PC-3 (cell line): Measurements from ENCODE around the gene NPAS2. TPM values are rescaled to one million over a fixed set of nuclear protein-coding genes. Genes with fewer than 3 reads are reported as not detected.

Experiments used
- ATAC-seq: fragments of 200-7000 bp; cut with Tn5 transposase; 2 replicates; pipeline ENCODE4 v1.9.1; 2020; ENCODE audit warnings: mild to moderate bottlenecking, moderate library complexity
- BruUV-seq: library from RNA; stranded (reverse); fragments of 400-500 nt; replicated peaks from 2 replicates; lab custom pipeline; 2021; lab: Mats Ljungman, UMichigan
- CTCF ChIA-PET: fragments of 300-600 bp; sonication (Branson Sonifier 250); formaldehyde crosslinking; loops from one replicate; lab custom pipeline; 2022; ENCODE audit warnings: antibody characterized with exemption; lab: Charles Lee
- POLR2A ChIA-PET: fragments of 300-600 bp; sonication (Branson Sonifier 250); formaldehyde crosslinking; loops from one replicate; lab custom pipeline; 2022; ENCODE audit warnings: antibody characterized with exemption; ENCODE audit not compliant: unreplicated experiment; lab: Charles Lee
- DNase-seq: peaks from one replicate; pipeline ENCODE4 v3.0.0-alpha.2; 2015
- H2AFZ ChIP-seq: fragments of 300-600 bp; sonication (generic); 2 replicates; pipeline ENCODE4 v1.6.0; 2016; ENCODE audit warnings: antibody characterized with exemption, low read length
- H3F3A ChIP-seq: fragments of 300-600 bp; sonication (generic); one replicate; pipeline ENCODE4 v1.6.0; 2017; ENCODE audit warnings: antibody characterized with exemption, low read length, control low read depth, mild to moderate bottlenecking; ENCODE audit not compliant: unreplicated experiment
- H3K27ac ChIP-seq: fragments of 300-600 bp; sonication (generic); 2 replicates; pipeline ENCODE4 v1.5.1; 2016; ENCODE audit warnings: mild to moderate bottlenecking, low read length
- H3K27me3 ChIP-seq: fragments of 300-600 bp; sonication (generic); 2 replicates; pipeline ENCODE4 v1.6.1; 2016; ENCODE audit warnings: low read length, mixed read lengths
- H3K36me3 ChIP-seq: fragments of 300-600 bp; sonication (generic); 2 replicates; pipeline ENCODE4 v1.6.1; 2016; ENCODE audit warnings: low read depth, mixed run types, low read length, mixed read lengths
- H3K4me1 ChIP-seq: fragments of 300-600 bp; sonication (generic); 2 replicates; pipeline ENCODE4 v1.5.1; 2016; ENCODE audit warnings: low read length; ENCODE audit not compliant: insufficient read depth
- H3K4me2 ChIP-seq: fragments of 300-600 bp; sonication (generic); 2 replicates; pipeline ENCODE4 v1.6.0; 2016; ENCODE audit warnings: low read length
- H3K4me3 ChIP-seq: fragments of 300-600 bp; sonication (generic); 2 replicates; pipeline ENCODE4 v1.5.1; 2016; ENCODE audit warnings: mild to moderate bottlenecking, low read length, mixed read lengths
- H3K79me2 ChIP-seq: fragments of 300-600 bp; sonication (generic); 2 replicates; pipeline ENCODE4 v1.6.1; 2017; ENCODE audit warnings: low read length, mixed read lengths
- H3K9ac ChIP-seq: fragments of 300-600 bp; sonication (generic); 2 replicates; pipeline ENCODE4 v1.6.0; 2016; ENCODE audit warnings: mild to moderate bottlenecking, low read length
- H3K9me2 ChIP-seq: fragments of 300-600 bp; sonication (generic); replicated peaks from 2 replicates; pipeline ENCODE4 v1.6.1; 2016; ENCODE audit warnings: mixed run types, low read length, mixed read lengths
- H3K9me3 ChIP-seq: fragments of 300-600 bp; sonication (generic); 2 replicates; pipeline ENCODE4 v1.6.1; 2016; ENCODE audit warnings: low read length, mixed read lengths
- H4K20me1 ChIP-seq: fragments of 300-600 bp; sonication (generic); 2 replicates; pipeline ENCODE4 v1.6.1; 2016; ENCODE audit warnings: low read length, mixed read lengths
- EZH2 ChIP-seq: fragments of 300-600 bp; sonication (generic); IDR thresholded peaks from one replicate; pipeline ENCODE4 v1.6.1; 2017; ENCODE audit warnings: antibody characterized with exemption, mild to moderate bottlenecking, low read length; ENCODE audit not compliant: unreplicated experiment
- EZH2phosphoT487 ChIP-seq: fragments of 300-600 bp; sonication (generic); IDR thresholded peaks from 2 replicates; pipeline ENCODE4 v1.6.1; 2018; ENCODE audit warnings: mild to moderate bottlenecking, antibody characterized with exemption, low read length, borderline replicate concordance
- intact Hi-C: fragments of 100-400 bp; cut with micrococcal nuclease; formaldehyde crosslinking; loops from 2 replicates; pipeline ENCODE4 v1.9.0; 2023
- total RNA-seq: library from RNA; depleted of rRNA; stranded (reverse); fragments of >200 nt; gene quantifications from 2 replicates; pipeline ENCODE4 v1.2.3, GENCODE V29; 2014
- TF ChIP-seq, protein P1 (sequence below): fragments of 300-600 bp; sonication (generic); conservative IDR thresholded peaks from 2 replicates; pipeline ENCODE4 v1.5.1; 2017; ENCODE audit warnings: antibody characterized with exemption, low read depth, mild to moderate bottlenecking, low read length

The NPAS2 gene
- total RNA-seq, 1 experiment from 2014 or later, result 55.4 TPM

DNA sequence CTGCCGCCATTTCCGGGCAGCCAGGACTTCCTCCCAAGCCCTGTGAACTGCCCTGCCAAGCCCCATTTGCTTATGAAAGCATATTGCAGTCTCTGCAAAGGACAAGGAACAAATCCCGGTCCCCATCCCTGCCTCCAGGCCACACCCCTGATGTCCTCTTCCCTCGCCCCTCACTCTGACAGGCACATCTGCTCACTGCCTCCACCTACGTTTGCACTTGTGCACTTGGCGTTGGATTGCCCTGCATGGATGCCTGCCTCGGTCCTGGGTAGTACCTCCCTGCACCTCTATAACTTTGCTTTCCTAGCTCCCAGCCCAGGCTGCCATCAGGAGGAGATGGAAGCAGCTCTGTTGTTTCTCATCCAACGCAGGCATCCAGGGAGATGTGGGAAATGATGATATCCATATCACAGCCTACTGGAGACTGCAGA lies 162.5 kb downstream of the NPAS2 start:
- CTCF ChIA-PET, result no interaction called here
- peaks cover 32% of the 10 kb centered on the region for H3K36me3 ChIP-seq
- no peak overlapping the region for H3K4me3 ChIP-seq
- H3K9me2 ChIP-seq, result no peaks in the 10 kb centered on the region
- no peak overlapping the region for H3K27ac ChIP-seq
- H3K4me2 ChIP-seq, result no peak overlapping the region
- DNase-seq, result no peak
- H3K79me2 ChIP-seq, result no peaks in the 10 kb centered on the region
- H3F3A ChIP-seq, result no peaks in the 10 kb centered on the region
- intact Hi-C loops, result no loop called here
- H2AFZ ChIP-seq, result no peak overlapping the region
- H4K20me1 ChIP-seq, result peaks cover 8% of the 10 kb centered on the region; the same call in 1 of the 2 replicates
- H3K9ac ChIP-seq, result no peak overlapping the region
- no peaks in the 10 kb centered on the region for H3K9me3 ChIP-seq
- H3K27me3 ChIP-seq, result no peaks in the 10 kb centered on the region
- ATAC-seq, result no peak
- BruUV-seq, result no TSS peak
- peaks cover 5% of the 10 kb centered on the region; the same call in 1 of the 2 replicates for H3K4me1 ChIP-seq
- POLR2A ChIA-PET, result no interaction called here
- TF ChIP-seq EZH2phosphoT487, result no peak
- no peak for TF ChIP-seq EZH2
- TF ChIP-seq, protein P1, sequence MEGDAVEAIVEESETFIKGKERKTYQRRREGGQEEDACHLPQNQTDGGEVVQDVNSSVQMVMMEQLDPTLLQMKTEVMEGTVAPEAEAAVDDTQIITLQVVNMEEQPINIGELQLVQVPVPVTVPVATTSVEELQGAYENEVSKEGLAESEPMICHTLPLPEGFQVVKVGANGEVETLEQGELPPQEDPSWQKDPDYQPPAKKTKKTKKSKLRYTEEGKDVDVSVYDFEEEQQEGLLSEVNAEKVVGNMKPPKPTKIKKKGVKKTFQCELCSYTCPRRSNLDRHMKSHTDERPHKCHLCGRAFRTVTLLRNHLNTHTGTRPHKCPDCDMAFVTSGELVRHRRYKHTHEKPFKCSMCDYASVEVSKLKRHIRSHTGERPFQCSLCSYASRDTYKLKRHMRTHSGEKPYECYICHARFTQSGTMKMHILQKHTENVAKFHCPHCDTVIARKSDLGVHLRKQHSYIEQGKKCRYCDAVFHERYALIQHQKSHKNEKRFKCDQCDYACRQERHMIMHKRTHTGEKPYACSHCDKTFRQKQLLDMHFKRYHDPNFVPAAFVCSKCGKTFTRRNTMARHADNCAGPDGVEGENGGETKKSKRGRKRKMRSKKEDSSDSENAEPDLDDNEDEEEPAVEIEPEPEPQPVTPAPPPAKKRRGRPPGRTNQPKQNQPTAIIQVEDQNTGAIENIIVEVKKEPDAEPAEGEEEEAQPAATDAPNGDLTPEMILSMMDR, result no peak

DNA sequence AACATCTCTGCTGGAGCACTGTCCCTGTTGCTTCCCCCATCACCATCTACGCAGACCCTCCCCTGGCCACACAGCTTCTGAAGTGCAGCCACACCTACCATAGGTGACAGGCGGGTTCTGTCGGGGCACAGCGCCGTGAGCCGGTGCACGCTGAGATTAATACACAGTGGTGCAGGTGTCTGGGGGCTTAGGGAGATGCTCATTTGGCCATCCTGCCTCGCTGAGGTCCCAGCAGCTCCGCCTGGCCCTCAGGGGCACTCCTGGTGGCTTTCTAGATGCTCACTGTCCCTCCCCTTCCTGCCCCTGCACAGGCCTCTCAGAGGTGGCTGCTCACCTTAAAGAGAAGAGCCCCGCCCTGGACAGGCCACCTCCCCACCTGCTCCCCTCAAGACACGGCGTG lies 163.3 kb downstream of the NPAS2 start:
- ChIA-PET CTCF (no interaction called here), POLR2A (no interaction called here)
- BruUV-seq, result no TSS peak
- peaks cover 8% of the 10 kb centered on the region; the same call in 1 of the 2 replicates for H4K20me1 ChIP-seq
- H3K36me3 ChIP-seq, result peaks cover 39% of the 10 kb centered on the region
- no peak overlapping the region for H3K27ac ChIP-seq
- H3K9me2 ChIP-seq, result no peaks in the 10 kb centered on the region
- H3K9me3 ChIP-seq, result no peaks in the 10 kb centered on the region
- ATAC-seq (no peak), DNase-seq (no peak)
- H3K4me1 ChIP-seq, result peaks cover 5% of the 10 kb centered on the region; the same call in 1 of the 2 replicates
- H3K4me3 ChIP-seq, result no peak overlapping the region
- no peaks in the 10 kb centered on the region for H3K27me3 ChIP-seq
- H2AFZ ChIP-seq, result no peak overlapping the region
- H3K9ac ChIP-seq, result no peak overlapping the region
- no peak overlapping the region for H3K4me2 ChIP-seq
- H3K79me2 ChIP-seq, result no peaks in the 10 kb centered on the region
- intact Hi-C loops, result no loop called here
- no peaks in the 10 kb centered on the region for H3F3A ChIP-seq
- TF ChIP-seq EZH2phosphoT487, result no peak

DNA sequence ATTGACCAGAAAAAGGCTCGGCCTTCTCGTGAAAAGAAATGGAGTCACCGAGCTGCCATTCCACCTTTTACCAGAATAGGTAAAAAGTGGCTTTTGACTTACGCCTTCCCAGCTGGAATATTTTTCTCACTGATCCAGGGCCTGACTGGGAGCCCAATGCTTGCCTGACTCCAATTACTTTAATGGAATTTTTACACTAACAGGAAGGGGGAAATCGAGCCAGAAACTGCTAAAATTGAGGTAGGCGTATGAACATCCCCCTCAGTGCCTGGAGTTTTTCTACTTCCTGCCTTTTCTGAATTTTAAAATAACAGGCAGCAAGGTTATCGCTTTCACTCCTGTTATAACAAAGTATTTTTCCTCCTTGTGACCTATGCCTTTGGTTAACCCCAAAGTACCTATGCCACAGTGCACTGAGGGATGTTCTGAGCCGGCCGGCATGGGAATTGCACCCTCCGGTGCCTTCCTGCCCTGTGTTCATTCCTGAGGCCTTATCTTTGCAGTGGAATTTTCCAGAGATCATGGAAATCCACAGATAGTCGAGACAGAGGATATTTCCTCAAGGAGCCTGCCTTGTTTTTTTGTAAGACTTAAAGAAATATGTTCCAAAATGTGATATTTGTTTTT lies 163.9 kb downstream of the NPAS2 start:
- ATAC-seq, result no peak
- CTCF ChIA-PET, result no interaction called here
- no TSS peak for BruUV-seq
- Histone ChIP-seq H2AFZ (no peak overlapping the region), H3K79me2 (no peaks in the 10 kb centered on the region), H3K36me3 (peaks cover 42% of the 10 kb centered on the region), H3K27ac (0 out of 2 replicates have a peak overlapping the region, but pooled peaks have one; percentile 9), H3K27me3 (no peaks in the 10 kb centered on the region), H3K9me2 (no peaks in the 10 kb centered on the region), H3K4me3 (no peak overlapping the region), H4K20me1 (peaks cover 8% of the 10 kb centered on the region; the same call in 1 of the 2 replicates), H3K9me3 (no peaks in the 10 kb centered on the region), H3F3A (no peaks in the 10 kb centered on the region), H3K9ac (no peak overlapping the region), H3K4me2 (no peak overlapping the region), H3K4me1 (peaks cover 5% of the 10 kb centered on the region; the same call in 1 of the 2 replicates)
- intact Hi-C loops, result loop anchor here (2.0 kb wide), 1 partner anchor 377 kb away; no protein-coding TSS in a partner anchor
- POLR2A ChIA-PET, result no interaction called here
- no peak for DNase-seq
- no peak for TF ChIP-seq EZH2
- TF ChIP-seq, protein P1, result no peak
- no peak for TF ChIP-seq EZH2phosphoT487
